GM23338 (cell line): ENCODE results near the gene ENPP1. TPM values are rescaled to one million over a fixed set of nuclear protein-coding genes. Genes with fewer than 3 reads are reported as not detected.

Source experiments
- ATAC-seq: fragments of 200-7000 bp; cut with Tn5 transposase; 3 replicates; pipeline ENCODE4 v1.9.1; 2020
- DNase-seq: peaks from one replicate; pipeline ENCODE4 v3.0.0-alpha.2; 2015; ENCODE audit warnings: low spot score
- H2AFZ ChIP-seq: fragments of 200-600 bp; sonication (generic); 2 replicates; pipeline ENCODE4 v1.8.0; 2016; ENCODE audit warnings: antibody characterized with exemption, mild to moderate bottlenecking, moderate library complexity
- H3F3A ChIP-seq: fragments of 200-600 bp; sonication (generic); replicated peaks from 2 replicates; pipeline ENCODE4 v1.8.0; 2017; ENCODE audit warnings: antibody characterized with exemption, mixed run types, low read depth
- H3K27ac ChIP-seq: fragments of 200-600 bp; sonication (generic); 2 replicates; pipeline ENCODE4 v1.6.1; 2016; ENCODE audit warnings: low read depth
- H3K27me3 ChIP-seq: fragments of 200-600 bp; sonication (generic); 2 replicates; pipeline ENCODE4 v1.8.0; 2016; ENCODE audit warnings: mild to moderate bottlenecking, mixed run types, moderate library complexity; ENCODE audit not compliant: insufficient read depth
- H3K36me3 ChIP-seq: fragments of 200-600 bp; sonication (generic); 2 replicates; pipeline ENCODE4 v1.8.0; 2016; ENCODE audit warnings: mild to moderate bottlenecking; ENCODE audit not compliant: insufficient read depth
- H3K4me1 ChIP-seq: fragments of 200-600 bp; sonication (generic); 2 replicates; pipeline ENCODE4 v1.8.0; 2016; ENCODE audit warnings: mild to moderate bottlenecking, moderate library complexity; ENCODE audit not compliant: insufficient read depth
- H3K4me2 ChIP-seq: fragments of 200-600 bp; sonication (generic); 2 replicates; pipeline ENCODE4 v1.7.1; 2017; ENCODE audit warnings: mixed run types
- H3K4me3 ChIP-seq: fragments of 200-600 bp; sonication (generic); 2 replicates; pipeline ENCODE4 v1.6.1; 2016; ENCODE audit warnings: mixed run types
- H3K79me2 ChIP-seq: fragments of 200-600 bp; sonication (generic); replicated peaks from 2 replicates; pipeline ENCODE4 v1.8.0; 2017; ENCODE audit warnings: mild to moderate bottlenecking; ENCODE audit not compliant: insufficient read depth
- H3K9me2 ChIP-seq: fragments of 200-600 bp; sonication (generic); 2 replicates; pipeline ENCODE4 v1.8.0; 2017; ENCODE audit not compliant: insufficient read depth
- H4K20me1 ChIP-seq: fragments of 200-600 bp; sonication (generic); replicated peaks from 2 replicates; pipeline ENCODE4 v1.8.0; 2017; ENCODE audit warnings: mild to moderate bottlenecking; ENCODE audit not compliant: insufficient read depth
- H3K27ac Mint-ChIP-seq: 2 replicates; pipeline ENCODE4 v1.8.0; 2020; ENCODE audit warnings: inconsistent platforms, mild to moderate bottlenecking, moderate library complexity, mixed read lengths
- H3K27me3 Mint-ChIP-seq: 3 replicates; pipeline ENCODE4 v1.8.0; 2022; ENCODE audit warnings: low read depth, mild to moderate bottlenecking, moderate library complexity, mixed read lengths, inconsistent platforms; ENCODE audit not compliant: insufficient read depth, poor library complexity
- H3K36me3 Mint-ChIP-seq: 3 replicates; pipeline ENCODE4 v1.8.0; 2021; ENCODE audit warnings: low read depth, mild to moderate bottlenecking, inconsistent platforms, moderate library complexity, mixed read lengths
- H3K4me1 Mint-ChIP-seq: 3 replicates; pipeline ENCODE4 v1.8.0; 2020; ENCODE audit warnings: mild to moderate bottlenecking, inconsistent platforms, mixed read lengths
- H3K4me3 Mint-ChIP-seq: 3 replicates; pipeline ENCODE4 v1.8.0; 2021; ENCODE audit warnings: moderate library complexity, mild to moderate bottlenecking, inconsistent platforms, mixed read lengths
- H3K9me3 Mint-ChIP-seq: 3 replicates; pipeline ENCODE4 v1.8.0; 2020; ENCODE audit warnings: moderate library complexity, mild to moderate bottlenecking, inconsistent platforms, mixed read lengths
- CREB1 ChIP-seq: fragments of 250-450 bp; sonication (Bioruptor Pico); IDR thresholded peaks from 2 replicates; pipeline ENCODE4 v1.5.0; 2020; ENCODE audit warnings: low read depth, mild to moderate bottlenecking, moderate library complexity
- EZH2 ChIP-seq: fragments of 200-600 bp; sonication (generic); IDR thresholded peaks from one replicate; pipeline ENCODE4 v1.8.0; 2017; ENCODE audit warnings: antibody characterized with exemption, mild to moderate bottlenecking, low read depth; ENCODE audit not compliant: unreplicated experiment
- EZH2phosphoT487 ChIP-seq: fragments of 200-600 bp; sonication (generic); IDR thresholded peaks from one replicate; pipeline ENCODE4 v1.8.1; 2018; ENCODE audit warnings: antibody characterized with exemption; ENCODE audit not compliant: unreplicated experiment
- JUNB ChIP-seq: IDR thresholded peaks from one replicate; pipeline ENCODE4 v1.6.1; 2016; ENCODE audit warnings: antibody characterized with exemption; ENCODE audit not compliant: unreplicated experiment
- NANOG ChIP-seq: IDR thresholded peaks from 2 replicates; pipeline ENCODE4 v1.6.1; 2016; ENCODE audit warnings: antibody characterized with exemption, borderline replicate concordance
- POLR2AphosphoS5 ChIP-seq: IDR thresholded peaks from 2 replicates; pipeline ENCODE4 v1.6.1; 2016; ENCODE audit warnings: antibody characterized with exemption, low read depth
- STAT1 ChIP-seq: IDR thresholded peaks from one replicate; pipeline ENCODE4 v1.6.1; 2016; ENCODE audit warnings: antibody characterized with exemption; ENCODE audit not compliant: unreplicated experiment
- ZNF114 ChIP-seq: fragments of 250-450 bp; sonication (Bioruptor Pico); IDR thresholded peaks from 2 replicates; pipeline ENCODE4 v1.5.0; 2020; ENCODE audit warnings: mild to moderate bottlenecking, moderate library complexity
- ZNF331 ChIP-seq: fragments of 250-450 bp; sonication (Bioruptor Pico); IDR thresholded peaks from 2 replicates; pipeline ENCODE4 v1.5.0; 2020; ENCODE audit warnings: low read depth, mild to moderate bottlenecking, moderate library complexity
- polyA plus RNA-seq: library from polyadenylated mRNA; unstranded; fragments of >200 nt; fragmentation: Nextera tagmentation; extraction: Ambion mirVana; gene quantifications from 2 replicates; pipeline ENCODE4 v1.2.1, GENCODE V29; 2016
- total RNA-seq: library from RNA; depleted of rRNA; stranded (reverse); fragments of >200 nt; shearing (Covaris generic); gene quantifications from 2 replicates; pipeline ENCODE4 v1.2.3, GENCODE V29; 2014
- TF ChIP-seq, protein P1 (sequence below): IDR thresholded peaks from 2 replicates; pipeline ENCODE4 v1.6.1; 2016; ENCODE audit warnings: antibody characterized with exemption
- TF ChIP-seq, protein P2 (sequence below): fragments of 250-450 bp; sonication (Bioruptor Pico); IDR thresholded peaks from 2 replicates; pipeline ENCODE4 v1.5.0; 2020; ENCODE audit warnings: mild to moderate bottlenecking, moderate library complexity
- TF ChIP-seq, protein P3 (sequence below), 2 experiments: fragments of 200-600 bp in 1 of 2; sonication (generic) in 1 of 2; conservative IDR thresholded peaks; 2 replicates each; pipeline versions ENCODE4 v1.5.1 to v1.6.1; 2016 to 2017; ENCODE audit warnings: antibody characterized with exemption in 2 of 2, low read depth in 2 of 2, mild to moderate bottlenecking in 2 of 2, moderate library complexity in 1 of 2
- TF ChIP-seq, protein P4 (sequence below): IDR thresholded peaks from one replicate; pipeline ENCODE4 v1.6.1; 2018; ENCODE audit warnings: antibody characterized with exemption; ENCODE audit not compliant: unreplicated experiment

Gene ENPP1
- total and polyA plus RNA-seq, 2 experiments from 2014 or later: 17.3 to 46.9 TPM

DNA sequence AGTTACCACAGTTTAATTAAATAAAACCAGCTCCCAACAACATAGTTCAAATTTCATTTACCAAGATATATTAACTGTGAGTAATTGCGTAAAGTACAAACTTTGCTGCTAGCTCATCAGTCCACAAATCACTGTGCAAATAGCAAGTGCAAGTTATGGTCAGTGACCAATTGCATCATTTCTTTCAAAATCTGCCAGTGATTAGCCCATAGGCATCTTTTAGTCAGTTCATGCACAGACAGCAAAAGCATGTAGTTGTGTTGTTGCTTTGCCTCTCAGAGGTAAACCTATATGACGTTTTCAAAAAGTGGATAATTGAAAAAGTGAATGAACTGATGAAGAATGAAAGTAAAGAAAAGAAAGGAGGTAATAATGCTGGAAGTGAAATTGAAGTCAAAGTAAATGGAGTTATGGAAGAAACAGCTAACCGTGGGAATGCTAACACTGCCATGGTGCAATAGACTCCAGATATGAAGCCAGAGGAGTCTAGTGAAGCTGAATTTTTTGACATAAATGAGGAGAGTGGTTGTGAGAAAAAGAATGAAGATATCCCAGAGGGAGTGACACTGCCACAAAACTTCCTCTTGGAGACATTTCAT, 36.5 kb downstream of the ENPP1 start:
- H3K36me3 Mint-ChIP-seq: no peaks in the 10 kb centered on the region
- ATAC-seq: no peak
- no peaks in the 10 kb centered on the region for H4K20me1 ChIP-seq

More for the DNA sequence above, 36.5 kb downstream of the ENPP1 start:
- Histone ChIP-seq H3K27me3 (no peaks in the 10 kb centered on the region), H3K4me3 (no peak overlapping the region), H3K4me1 (peaks cover 7% of the 10 kb centered on the region; the same call in 1 of the 2 replicates), H2AFZ (no peak overlapping the region), H3F3A (no peaks in the 10 kb centered on the region), H3K79me2 (peaks cover 7% of the 10 kb centered on the region; the same call in 1 of the 2 replicates), H3K27ac (no peak overlapping the region), H3K36me3 (no peaks in the 10 kb centered on the region), H3K4me2 (no peak overlapping the region), H3K9me2 (no peaks in the 10 kb centered on the region; the same call in 1 of the 2 replicates)
- no peak overlapping the region for H3K27ac Mint-ChIP-seq
- H3K27me3 Mint-ChIP-seq: peaks cover 2% of the 10 kb centered on the region
- peaks cover 12% of the 10 kb centered on the region; the same call in 2 of the 3 replicates for H3K4me1 Mint-ChIP-seq
- H3K9me3 Mint-ChIP-seq: no peaks in the 10 kb centered on the region
- no peak overlapping the region for H3K4me3 Mint-ChIP-seq
- no peak for DNase-seq
- TF ChIP-seq, protein P1, sequence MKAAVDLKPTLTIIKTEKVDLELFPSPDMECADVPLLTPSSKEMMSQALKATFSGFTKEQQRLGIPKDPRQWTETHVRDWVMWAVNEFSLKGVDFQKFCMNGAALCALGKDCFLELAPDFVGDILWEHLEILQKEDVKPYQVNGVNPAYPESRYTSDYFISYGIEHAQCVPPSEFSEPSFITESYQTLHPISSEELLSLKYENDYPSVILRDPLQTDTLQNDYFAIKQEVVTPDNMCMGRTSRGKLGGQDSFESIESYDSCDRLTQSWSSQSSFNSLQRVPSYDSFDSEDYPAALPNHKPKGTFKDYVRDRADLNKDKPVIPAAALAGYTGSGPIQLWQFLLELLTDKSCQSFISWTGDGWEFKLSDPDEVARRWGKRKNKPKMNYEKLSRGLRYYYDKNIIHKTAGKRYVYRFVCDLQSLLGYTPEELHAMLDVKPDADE: no peak
- TF ChIP-seq, protein P2, sequence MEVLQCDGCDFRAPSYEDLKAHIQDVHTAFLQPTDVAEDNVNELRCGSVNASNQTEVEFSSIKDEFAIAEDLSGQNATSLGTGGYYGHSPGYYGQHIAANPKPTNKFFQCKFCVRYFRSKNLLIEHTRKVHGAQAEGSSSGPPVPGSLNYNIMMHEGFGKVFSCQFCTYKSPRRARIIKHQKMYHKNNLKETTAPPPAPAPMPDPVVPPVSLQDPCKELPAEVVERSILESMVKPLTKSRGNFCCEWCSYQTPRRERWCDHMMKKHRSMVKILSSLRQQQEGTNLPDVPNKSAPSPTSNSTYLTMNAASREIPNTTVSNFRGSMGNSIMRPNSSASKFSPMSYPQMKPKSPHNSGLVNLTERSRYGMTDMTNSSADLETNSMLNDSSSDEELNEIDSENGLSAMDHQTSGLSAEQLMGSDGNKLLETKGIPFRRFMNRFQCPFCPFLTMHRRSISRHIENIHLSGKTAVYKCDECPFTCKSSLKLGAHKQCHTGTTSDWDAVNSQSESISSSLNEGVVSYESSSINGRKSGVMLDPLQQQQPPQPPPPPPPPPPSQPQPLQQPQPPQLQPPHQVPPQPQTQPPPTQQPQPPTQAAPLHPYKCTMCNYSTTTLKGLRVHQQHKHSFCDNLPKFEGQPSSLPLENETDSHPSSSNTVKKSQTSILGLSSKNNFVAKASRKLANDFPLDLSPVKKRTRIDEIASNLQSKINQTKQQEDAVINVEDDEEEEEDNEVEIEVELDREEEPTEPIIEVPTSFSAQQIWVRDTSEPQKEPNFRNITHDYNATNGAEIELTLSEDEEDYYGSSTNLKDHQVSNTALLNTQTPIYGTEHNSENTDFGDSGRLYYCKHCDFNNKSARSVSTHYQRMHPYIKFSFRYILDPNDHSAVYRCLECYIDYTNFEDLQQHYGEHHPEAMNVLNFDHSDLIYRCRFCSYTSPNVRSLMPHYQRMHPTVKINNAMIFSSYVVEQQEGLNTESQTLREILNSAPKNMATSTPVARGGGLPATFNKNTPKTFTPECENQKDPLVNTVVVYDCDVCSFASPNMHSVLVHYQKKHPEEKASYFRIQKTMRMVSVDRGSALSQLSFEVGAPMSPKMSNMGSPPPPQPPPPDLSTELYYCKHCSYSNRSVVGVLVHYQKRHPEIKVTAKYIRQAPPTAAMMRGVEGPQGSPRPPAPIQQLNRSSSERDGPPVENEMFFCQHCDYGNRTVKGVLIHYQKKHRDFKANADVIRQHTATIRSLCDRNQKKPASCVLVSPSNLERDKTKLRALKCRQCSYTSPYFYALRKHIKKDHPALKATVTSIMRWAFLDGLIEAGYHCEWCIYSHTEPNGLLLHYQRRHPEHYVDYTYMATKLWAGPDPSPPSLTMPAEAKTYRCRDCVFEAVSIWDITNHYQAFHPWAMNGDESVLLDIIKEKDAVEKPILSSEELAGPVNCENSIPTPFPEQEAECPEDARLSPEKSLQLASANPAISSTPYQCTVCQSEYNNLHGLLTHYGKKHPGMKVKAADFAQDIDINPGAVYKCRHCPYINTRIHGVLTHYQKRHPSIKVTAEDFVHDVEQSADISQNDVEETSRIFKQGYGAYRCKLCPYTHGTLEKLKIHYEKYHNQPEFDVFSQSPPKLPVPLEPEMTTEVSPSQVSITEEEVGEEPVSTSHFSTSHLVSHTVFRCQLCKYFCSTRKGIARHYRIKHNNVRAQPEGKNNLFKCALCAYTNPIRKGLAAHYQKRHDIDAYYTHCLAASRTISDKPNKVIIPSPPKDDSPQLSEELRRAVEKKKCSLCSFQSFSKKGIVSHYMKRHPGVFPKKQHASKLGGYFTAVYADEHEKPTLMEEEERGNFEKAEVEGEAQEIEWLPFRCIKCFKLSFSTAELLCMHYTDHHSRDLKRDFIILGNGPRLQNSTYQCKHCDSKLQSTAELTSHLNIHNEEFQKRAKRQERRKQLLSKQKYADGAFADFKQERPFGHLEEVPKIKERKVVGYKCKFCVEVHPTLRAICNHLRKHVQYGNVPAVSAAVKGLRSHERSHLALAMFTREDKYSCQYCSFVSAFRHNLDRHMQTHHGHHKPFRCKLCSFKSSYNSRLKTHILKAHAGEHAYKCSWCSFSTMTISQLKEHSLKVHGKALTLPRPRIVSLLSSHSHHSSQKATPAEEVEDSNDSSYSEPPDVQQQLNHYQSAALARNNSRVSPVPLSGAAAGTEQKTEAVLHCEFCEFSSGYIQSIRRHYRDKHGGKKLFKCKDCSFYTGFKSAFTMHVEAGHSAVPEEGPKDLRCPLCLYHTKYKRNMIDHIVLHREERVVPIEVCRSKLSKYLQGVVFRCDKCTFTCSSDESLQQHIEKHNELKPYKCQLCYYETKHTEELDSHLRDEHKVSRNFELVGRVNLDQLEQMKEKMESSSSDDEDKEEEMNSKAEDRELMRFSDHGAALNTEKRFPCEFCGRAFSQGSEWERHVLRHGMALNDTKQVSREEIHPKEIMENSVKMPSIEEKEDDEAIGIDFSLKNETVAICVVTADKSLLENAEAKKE (CRISPR knock-in tag): no peak
- TF ChIP-seq POLR2AphosphoS5 (no peak), EZH2phosphoT487 (no peak), EZH2 (no peak), JUNB (no peak), ZNF331 (CRISPR knock-in tag) (no peak), CREB1 (CRISPR knock-in tag) (no peak), STAT1 (no peak), NANOG (no peak), ZNF114 (no peak)
- TF ChIP-seq, protein P3, sequence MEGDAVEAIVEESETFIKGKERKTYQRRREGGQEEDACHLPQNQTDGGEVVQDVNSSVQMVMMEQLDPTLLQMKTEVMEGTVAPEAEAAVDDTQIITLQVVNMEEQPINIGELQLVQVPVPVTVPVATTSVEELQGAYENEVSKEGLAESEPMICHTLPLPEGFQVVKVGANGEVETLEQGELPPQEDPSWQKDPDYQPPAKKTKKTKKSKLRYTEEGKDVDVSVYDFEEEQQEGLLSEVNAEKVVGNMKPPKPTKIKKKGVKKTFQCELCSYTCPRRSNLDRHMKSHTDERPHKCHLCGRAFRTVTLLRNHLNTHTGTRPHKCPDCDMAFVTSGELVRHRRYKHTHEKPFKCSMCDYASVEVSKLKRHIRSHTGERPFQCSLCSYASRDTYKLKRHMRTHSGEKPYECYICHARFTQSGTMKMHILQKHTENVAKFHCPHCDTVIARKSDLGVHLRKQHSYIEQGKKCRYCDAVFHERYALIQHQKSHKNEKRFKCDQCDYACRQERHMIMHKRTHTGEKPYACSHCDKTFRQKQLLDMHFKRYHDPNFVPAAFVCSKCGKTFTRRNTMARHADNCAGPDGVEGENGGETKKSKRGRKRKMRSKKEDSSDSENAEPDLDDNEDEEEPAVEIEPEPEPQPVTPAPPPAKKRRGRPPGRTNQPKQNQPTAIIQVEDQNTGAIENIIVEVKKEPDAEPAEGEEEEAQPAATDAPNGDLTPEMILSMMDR (conservative IDR thresholded peaks at IDR 0.05; ENCODE audit: low read depth in 2 of 2): no peak
- TF ChIP-seq, protein P4, sequence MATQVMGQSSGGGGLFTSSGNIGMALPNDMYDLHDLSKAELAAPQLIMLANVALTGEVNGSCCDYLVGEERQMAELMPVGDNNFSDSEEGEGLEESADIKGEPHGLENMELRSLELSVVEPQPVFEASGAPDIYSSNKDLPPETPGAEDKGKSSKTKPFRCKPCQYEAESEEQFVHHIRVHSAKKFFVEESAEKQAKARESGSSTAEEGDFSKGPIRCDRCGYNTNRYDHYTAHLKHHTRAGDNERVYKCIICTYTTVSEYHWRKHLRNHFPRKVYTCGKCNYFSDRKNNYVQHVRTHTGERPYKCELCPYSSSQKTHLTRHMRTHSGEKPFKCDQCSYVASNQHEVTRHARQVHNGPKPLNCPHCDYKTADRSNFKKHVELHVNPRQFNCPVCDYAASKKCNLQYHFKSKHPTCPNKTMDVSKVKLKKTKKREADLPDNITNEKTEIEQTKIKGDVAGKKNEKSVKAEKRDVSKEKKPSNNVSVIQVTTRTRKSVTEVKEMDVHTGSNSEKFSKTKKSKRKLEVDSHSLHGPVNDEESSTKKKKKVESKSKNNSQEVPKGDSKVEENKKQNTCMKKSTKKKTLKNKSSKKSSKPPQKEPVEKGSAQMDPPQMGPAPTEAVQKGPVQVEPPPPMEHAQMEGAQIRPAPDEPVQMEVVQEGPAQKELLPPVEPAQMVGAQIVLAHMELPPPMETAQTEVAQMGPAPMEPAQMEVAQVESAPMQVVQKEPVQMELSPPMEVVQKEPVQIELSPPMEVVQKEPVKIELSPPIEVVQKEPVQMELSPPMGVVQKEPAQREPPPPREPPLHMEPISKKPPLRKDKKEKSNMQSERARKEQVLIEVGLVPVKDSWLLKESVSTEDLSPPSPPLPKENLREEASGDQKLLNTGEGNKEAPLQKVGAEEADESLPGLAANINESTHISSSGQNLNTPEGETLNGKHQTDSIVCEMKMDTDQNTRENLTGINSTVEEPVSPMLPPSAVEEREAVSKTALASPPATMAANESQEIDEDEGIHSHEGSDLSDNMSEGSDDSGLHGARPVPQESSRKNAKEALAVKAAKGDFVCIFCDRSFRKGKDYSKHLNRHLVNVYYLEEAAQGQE: no peak
